OCI-LY1 (cell line): ENCODE data around the gene ARHGAP10.

Source experiments
- H2AFZ ChIP-seq: fragments of 200-600 bp; sonication (generic), shearing (Covaris generic); 2 replicates; pipeline ENCODE4 v1.6.0; 2014; ENCODE audit warnings: antibody characterized with exemption, mild to moderate bottlenecking, low read length
- H3F3A ChIP-seq: fragments of 200-600 bp; sonication (generic), shearing (Covaris generic); 2 replicates; pipeline ENCODE4 v1.6.0; 2014; ENCODE audit warnings: mild to moderate bottlenecking, antibody characterized with exemption, low read length, moderate library complexity; ENCODE audit not compliant: insufficient read depth
- H3K27ac ChIP-seq: fragments of 200-600 bp; sonication (generic); 2 replicates; pipeline ENCODE4 v1.5.1; 2014; ENCODE audit warnings: low read length, mixed run types, mild to moderate bottlenecking, low read depth; ENCODE audit not compliant: poor library complexity, severe bottlenecking
- H3K27me3 ChIP-seq: fragments of 200-600 bp; sonication (generic); 2 replicates; pipeline ENCODE4 v1.6.0; 2014; ENCODE audit warnings: antibody characterized with exemption, mild to moderate bottlenecking, low read length, moderate library complexity; ENCODE audit not compliant: insufficient read depth
- H3K36me3 ChIP-seq: fragments of 200-600 bp; sonication (generic); 2 replicates; pipeline ENCODE4 v1.6.1; 2014; ENCODE audit warnings: mild to moderate bottlenecking, antibody characterized with exemption, low read length, moderate library complexity, mixed read lengths; ENCODE audit not compliant: insufficient read depth
- H3K4me1 ChIP-seq: fragments of 200-600 bp; sonication (generic); 2 replicates; pipeline ENCODE4 v1.5.1; 2014; ENCODE audit warnings: mild to moderate bottlenecking, low read length, moderate library complexity; ENCODE audit not compliant: insufficient read depth, severe bottlenecking
- H3K4me2 ChIP-seq: fragments of 200-600 bp; sonication (generic), shearing (Covaris generic); 2 replicates; pipeline ENCODE4 v1.6.1; 2014; ENCODE audit warnings: low read length
- H3K4me3 ChIP-seq: fragments of 200-600 bp; sonication (generic); 2 replicates; pipeline ENCODE4 v1.5.1; 2014; ENCODE audit warnings: low read length, low read depth, mild to moderate bottlenecking, mixed read lengths; ENCODE audit not compliant: poor library complexity, severe bottlenecking
- H3K79me2 ChIP-seq: fragments of 200-600 bp; shearing (Covaris generic); 2 replicates; pipeline ENCODE4 v1.6.1; 2016; ENCODE audit warnings: mixed run types, low read length, mixed read lengths; ENCODE audit not compliant: insufficient read depth
- H3K9ac ChIP-seq: fragments of 200-600 bp; sonication (generic), shearing (Covaris generic); 2 replicates; pipeline ENCODE4 v1.6.1; 2014; ENCODE audit warnings: mild to moderate bottlenecking, low read length, mixed read lengths
- H3K9me2 ChIP-seq: fragments of 200-600 bp; sonication (generic), shearing (Covaris generic); 2 replicates; pipeline ENCODE4 v1.6.1; 2014; ENCODE audit warnings: low read depth, mild to moderate bottlenecking, low read length, mixed read lengths
- H3K9me3 ChIP-seq: fragments of 200-600 bp; shearing (Covaris generic); 2 replicates; pipeline ENCODE4 v1.6.1; 2014; ENCODE audit warnings: low read length, mixed read lengths
- H4K20me1 ChIP-seq: fragments of 200-600 bp; sonication (generic), shearing (Covaris generic); 2 replicates; pipeline ENCODE4 v1.6.0; 2016; ENCODE audit warnings: mild to moderate bottlenecking, low read length; ENCODE audit not compliant: insufficient read depth
- EZH2 ChIP-seq: fragments of 200-600 bp; sonication (generic), shearing (Covaris generic); IDR thresholded peaks from 2 replicates; pipeline ENCODE4 v1.8.0; 2017; ENCODE audit warnings: borderline replicate concordance, mixed run types, mild to moderate bottlenecking, antibody characterized with exemption, low read length, moderate library complexity, mixed read lengths
- TF ChIP-seq, protein P1 (sequence below): fragments of 200-600 bp; sonication (generic), shearing (Covaris generic); IDR thresholded peaks from 2 replicates; pipeline ENCODE4 v1.5.1; 2017; ENCODE audit warnings: mild to moderate bottlenecking, antibody characterized with exemption, low read length, moderate library complexity, mixed read lengths

The ARHGAP10 gene

DNA sequence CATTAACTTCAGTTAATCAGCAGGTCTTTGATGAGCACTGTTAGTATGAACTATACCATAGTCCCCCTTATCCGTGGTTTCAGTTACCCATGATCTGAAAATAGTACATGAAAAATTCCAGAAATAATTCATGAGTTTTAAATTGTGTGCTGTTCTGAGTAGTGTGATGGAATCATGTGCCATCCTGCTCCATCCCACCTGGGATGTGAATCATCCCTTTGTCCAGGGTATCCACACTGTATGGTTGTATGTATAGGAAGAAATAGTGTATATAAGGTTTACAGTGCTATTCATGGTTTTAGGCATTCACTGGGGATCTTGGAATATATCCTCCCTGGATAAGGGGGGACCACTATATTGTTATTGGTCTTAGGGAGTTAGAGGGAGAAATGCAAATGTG is 24.5 kb downstream of the ARHGAP10 start:
- no peaks in the 10 kb centered on the region for H3K79me2 ChIP-seq
- TF ChIP-seq, protein P1, sequence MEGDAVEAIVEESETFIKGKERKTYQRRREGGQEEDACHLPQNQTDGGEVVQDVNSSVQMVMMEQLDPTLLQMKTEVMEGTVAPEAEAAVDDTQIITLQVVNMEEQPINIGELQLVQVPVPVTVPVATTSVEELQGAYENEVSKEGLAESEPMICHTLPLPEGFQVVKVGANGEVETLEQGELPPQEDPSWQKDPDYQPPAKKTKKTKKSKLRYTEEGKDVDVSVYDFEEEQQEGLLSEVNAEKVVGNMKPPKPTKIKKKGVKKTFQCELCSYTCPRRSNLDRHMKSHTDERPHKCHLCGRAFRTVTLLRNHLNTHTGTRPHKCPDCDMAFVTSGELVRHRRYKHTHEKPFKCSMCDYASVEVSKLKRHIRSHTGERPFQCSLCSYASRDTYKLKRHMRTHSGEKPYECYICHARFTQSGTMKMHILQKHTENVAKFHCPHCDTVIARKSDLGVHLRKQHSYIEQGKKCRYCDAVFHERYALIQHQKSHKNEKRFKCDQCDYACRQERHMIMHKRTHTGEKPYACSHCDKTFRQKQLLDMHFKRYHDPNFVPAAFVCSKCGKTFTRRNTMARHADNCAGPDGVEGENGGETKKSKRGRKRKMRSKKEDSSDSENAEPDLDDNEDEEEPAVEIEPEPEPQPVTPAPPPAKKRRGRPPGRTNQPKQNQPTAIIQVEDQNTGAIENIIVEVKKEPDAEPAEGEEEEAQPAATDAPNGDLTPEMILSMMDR, result no peak
- TF ChIP-seq EZH2, result no peak
- no peak overlapping the region for H3K4me3 ChIP-seq
- H3K27me3 ChIP-seq, result no peaks in the 10 kb centered on the region
- H3K4me1 ChIP-seq, result no peaks in the 10 kb centered on the region
- no peak overlapping the region for H3K27ac ChIP-seq
- H3K36me3 ChIP-seq, result no peaks in the 10 kb centered on the region
- no peak overlapping the region for H3K4me2 ChIP-seq
- no peaks in the 10 kb centered on the region for H3F3A ChIP-seq
- H3K9me3 ChIP-seq, result no peaks in the 10 kb centered on the region
- H3K9ac ChIP-seq, result no peak overlapping the region
- H2AFZ ChIP-seq, result no peak overlapping the region
- no peaks in the 10 kb centered on the region for H4K20me1 ChIP-seq
- no peaks in the 10 kb centered on the region for H3K9me2 ChIP-seq

DNA sequence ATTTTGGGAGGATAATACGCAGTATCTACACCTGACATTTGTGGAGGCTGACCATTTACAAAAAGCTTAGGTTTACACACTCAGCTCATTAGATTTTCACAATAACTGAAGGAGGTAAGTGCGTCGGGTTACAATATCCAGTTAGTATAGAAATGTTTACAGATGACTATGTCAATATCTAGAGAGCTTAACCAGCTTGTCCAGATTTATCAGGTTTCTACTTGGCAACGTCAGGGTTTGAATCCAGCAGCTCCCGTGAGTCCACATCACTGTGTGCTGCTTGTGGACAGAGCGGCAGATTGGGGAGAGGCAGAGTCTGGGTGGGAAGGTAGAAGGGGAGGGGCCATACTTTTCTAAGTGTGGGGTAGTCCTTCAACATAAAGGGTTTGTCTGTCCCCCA is 28.3 kb downstream of the ARHGAP10 start:
- H4K20me1 ChIP-seq, result no peaks in the 10 kb centered on the region
- H3K79me2 ChIP-seq, result no peaks in the 10 kb centered on the region
- H3K9me2 ChIP-seq, result no peaks in the 10 kb centered on the region
- H3K4me2 ChIP-seq, result no peak overlapping the region
- no peak overlapping the region for H3K9ac ChIP-seq
- TF ChIP-seq, protein P1, result no peak
- TF ChIP-seq EZH2, result no peak
- no peak overlapping the region for H3K4me3 ChIP-seq
- H3K9me3 ChIP-seq, result no peaks in the 10 kb centered on the region
- H3F3A ChIP-seq, result no peaks in the 10 kb centered on the region
- no peak overlapping the region for H3K27ac ChIP-seq
- H2AFZ ChIP-seq, result no peak overlapping the region
- no peaks in the 10 kb centered on the region for H3K27me3 ChIP-seq
- H3K4me1 ChIP-seq, result no peaks in the 10 kb centered on the region
- no peaks in the 10 kb centered on the region for H3K36me3 ChIP-seq

DNA sequence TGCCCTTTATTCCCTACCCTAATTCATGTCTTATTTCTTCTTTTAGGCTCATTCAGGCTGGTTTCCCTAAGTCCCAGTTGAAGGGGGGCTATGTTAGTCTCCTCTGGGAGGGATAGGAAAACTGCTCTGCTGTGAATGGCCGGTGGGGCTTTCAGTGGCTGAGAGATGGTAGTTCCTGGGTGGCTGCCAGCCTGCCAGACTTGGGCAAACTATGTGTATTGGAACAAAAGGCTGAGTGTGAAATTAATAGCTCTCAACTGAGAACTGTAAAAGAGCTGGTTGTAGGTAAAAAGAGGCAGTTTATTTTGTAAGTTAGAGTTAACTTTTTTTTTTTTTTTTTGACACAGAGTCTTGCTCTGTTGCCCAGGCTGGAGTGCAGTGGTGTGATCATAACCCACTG is 28.8 kb downstream of the ARHGAP10 start:
- H3K4me1 ChIP-seq, result no peaks in the 10 kb centered on the region
- TF ChIP-seq, protein P1, result no peak
- no peak for TF ChIP-seq EZH2
- no peaks in the 10 kb centered on the region for H3K79me2 ChIP-seq

More for the DNA sequence above, 28.8 kb downstream of the ARHGAP10 start:
- Histone ChIP-seq H3K4me2 (no peak overlapping the region), H3K4me3 (no peak overlapping the region), H3K27me3 (no peaks in the 10 kb centered on the region), H3K9ac (no peak overlapping the region), H3K9me2 (no peaks in the 10 kb centered on the region), H3F3A (no peaks in the 10 kb centered on the region), H3K36me3 (no peaks in the 10 kb centered on the region), H4K20me1 (no peaks in the 10 kb centered on the region), H2AFZ (no peak overlapping the region), H3K27ac (no peak overlapping the region), H3K9me3 (no peaks in the 10 kb centered on the region)
